A673 (cell line): ENCODE results near the gene MID1.

Source experiments
- EZH2 ChIP-seq: fragments of 200-600 bp; sonication (generic); IDR thresholded peaks from 2 replicates; pipeline ENCODE4 v1.6.1; 2017; ENCODE audit warnings: borderline replicate concordance, low read depth, mild to moderate bottlenecking, mixed read lengths, antibody characterized with exemption, low read length; ENCODE audit not compliant: poor library complexity, severe bottlenecking
- TF ChIP-seq, protein P1 (sequence below): fragments of 300-800, 200-600 bp; sonication (generic); conservative IDR thresholded peaks from 2 replicates; pipeline ENCODE4 v1.5.1; 2017; ENCODE audit warnings: low read depth, mild to moderate bottlenecking, antibody characterized with exemption, low read length, moderate library complexity, mixed read lengths

DNA sequence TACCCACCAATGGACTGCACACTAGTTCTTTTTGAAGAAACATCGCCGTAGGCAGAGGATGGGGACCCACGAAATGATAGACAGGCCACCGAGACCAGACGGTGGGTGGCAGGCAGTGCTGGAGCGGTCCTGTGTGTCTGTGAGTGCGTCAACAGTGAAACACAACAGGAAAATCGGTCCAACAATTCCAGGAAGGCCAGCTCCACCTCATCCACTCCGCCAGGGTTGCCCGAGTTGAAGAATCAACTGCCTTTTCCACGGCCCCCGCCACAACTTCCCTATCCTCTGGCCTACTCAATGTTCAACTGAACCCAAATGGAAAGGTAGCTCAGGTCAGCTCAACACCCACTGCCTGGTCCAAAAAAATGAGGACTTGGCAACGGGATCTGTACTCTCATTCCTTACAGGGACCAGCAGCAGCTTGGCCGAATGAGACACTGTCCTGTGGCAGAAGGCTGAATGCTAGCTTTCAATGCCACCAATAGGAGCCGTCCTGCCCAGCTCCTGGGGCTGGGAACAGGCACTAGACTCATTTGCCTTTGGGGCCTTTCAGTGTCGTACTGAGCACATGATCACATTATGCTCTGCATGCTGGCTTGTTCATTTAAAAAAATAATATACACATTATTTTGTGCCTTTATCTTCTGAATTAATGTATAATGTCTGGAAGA, 43.5 kb downstream of the MID1 start:
- TF ChIP-seq, protein P1, sequence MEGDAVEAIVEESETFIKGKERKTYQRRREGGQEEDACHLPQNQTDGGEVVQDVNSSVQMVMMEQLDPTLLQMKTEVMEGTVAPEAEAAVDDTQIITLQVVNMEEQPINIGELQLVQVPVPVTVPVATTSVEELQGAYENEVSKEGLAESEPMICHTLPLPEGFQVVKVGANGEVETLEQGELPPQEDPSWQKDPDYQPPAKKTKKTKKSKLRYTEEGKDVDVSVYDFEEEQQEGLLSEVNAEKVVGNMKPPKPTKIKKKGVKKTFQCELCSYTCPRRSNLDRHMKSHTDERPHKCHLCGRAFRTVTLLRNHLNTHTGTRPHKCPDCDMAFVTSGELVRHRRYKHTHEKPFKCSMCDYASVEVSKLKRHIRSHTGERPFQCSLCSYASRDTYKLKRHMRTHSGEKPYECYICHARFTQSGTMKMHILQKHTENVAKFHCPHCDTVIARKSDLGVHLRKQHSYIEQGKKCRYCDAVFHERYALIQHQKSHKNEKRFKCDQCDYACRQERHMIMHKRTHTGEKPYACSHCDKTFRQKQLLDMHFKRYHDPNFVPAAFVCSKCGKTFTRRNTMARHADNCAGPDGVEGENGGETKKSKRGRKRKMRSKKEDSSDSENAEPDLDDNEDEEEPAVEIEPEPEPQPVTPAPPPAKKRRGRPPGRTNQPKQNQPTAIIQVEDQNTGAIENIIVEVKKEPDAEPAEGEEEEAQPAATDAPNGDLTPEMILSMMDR: no peak
- TF ChIP-seq EZH2: no peak
